ENCODE results near the gene SLC17A3. TPM values are rescaled to one million over a fixed set of nuclear protein-coding genes. Genes with fewer than 3 reads are reported as not detected.
A peak's percentile ranks its signal among the peaks of the same experiment; 100 is the strongest.

The SLC17A3 gene
- total and polyA plus RNA-seq, 2 donors from 2014 or later: 14.0 to 149 TPM

DNA sequence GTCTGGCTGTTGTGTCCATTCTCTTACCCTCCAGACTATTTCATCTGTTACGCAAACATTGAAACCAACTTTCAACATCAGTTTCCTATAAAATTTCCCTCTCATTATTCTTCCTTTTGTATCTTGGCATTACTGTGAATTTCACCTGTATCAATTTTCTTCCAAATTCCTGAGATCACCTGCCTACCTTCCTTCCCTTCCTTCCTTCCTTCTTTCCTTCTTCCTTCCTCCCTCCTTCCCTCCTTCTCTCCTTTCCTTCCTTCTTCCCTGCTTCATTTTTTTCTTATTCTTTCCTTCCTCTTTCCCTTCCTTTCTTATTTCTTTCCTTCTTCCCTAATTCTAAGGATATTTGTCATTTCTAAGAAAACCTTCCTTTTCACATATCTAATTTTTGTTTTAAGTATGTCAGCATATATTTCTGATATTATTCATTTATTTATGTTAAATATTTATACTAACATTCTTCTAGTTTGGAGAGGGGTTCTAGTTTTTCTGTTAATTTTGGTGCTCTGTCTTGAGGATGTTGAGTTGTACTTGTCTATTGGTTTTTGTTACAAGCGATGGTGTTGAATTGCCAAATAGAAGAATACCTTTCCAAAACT, 4.8 kb upstream of the SLC17A3 start:
- Histone ChIP-seq H3K36me3 (ENCODE audit: control insufficient read depth in 2 of 3, insufficient read depth in 3 of 3, low read length in 3 of 3) (no peaks in the 10 kb centered on the region), H3K27me3 (ENCODE audit: control insufficient read depth, insufficient read depth, low read length) (no peaks in the 10 kb centered on the region), H3K27ac (ENCODE audit: low read depth in 2 of 2, low read length in 2 of 2) (no peak overlapping the region), H3K9me3 (ENCODE audit: control insufficient read depth in 2 of 3, insufficient read depth in 1 of 3, low read length in 3 of 3) (no peaks in the 10 kb centered on the region), H3K4me1 (ENCODE audit: control insufficient read depth in 2 of 3, insufficient read depth in 2 of 3, low read depth in 1 of 3, low read length in 3 of 3) (peaks cover 0 to 16% (median 0%) of the 10 kb centered on the region in 3 donors), H3K4me3 (ENCODE audit: low read length in 3 of 3) (no peak overlapping the region), H3K9ac (ENCODE audit: low read length in 3 of 3) (no peak overlapping the region)
- intact Hi-C loops (cut with DNase I): no loop called here
- TF ChIP-seq, protein P1, sequence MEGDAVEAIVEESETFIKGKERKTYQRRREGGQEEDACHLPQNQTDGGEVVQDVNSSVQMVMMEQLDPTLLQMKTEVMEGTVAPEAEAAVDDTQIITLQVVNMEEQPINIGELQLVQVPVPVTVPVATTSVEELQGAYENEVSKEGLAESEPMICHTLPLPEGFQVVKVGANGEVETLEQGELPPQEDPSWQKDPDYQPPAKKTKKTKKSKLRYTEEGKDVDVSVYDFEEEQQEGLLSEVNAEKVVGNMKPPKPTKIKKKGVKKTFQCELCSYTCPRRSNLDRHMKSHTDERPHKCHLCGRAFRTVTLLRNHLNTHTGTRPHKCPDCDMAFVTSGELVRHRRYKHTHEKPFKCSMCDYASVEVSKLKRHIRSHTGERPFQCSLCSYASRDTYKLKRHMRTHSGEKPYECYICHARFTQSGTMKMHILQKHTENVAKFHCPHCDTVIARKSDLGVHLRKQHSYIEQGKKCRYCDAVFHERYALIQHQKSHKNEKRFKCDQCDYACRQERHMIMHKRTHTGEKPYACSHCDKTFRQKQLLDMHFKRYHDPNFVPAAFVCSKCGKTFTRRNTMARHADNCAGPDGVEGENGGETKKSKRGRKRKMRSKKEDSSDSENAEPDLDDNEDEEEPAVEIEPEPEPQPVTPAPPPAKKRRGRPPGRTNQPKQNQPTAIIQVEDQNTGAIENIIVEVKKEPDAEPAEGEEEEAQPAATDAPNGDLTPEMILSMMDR (IDR thresholded peaks at IDR 0.05; ENCODE audit: borderline replicate concordance, extremely low read depth, insufficient read depth): no peak
- DNase-seq (no peak), FAIRE-seq (no peak)

DNA sequence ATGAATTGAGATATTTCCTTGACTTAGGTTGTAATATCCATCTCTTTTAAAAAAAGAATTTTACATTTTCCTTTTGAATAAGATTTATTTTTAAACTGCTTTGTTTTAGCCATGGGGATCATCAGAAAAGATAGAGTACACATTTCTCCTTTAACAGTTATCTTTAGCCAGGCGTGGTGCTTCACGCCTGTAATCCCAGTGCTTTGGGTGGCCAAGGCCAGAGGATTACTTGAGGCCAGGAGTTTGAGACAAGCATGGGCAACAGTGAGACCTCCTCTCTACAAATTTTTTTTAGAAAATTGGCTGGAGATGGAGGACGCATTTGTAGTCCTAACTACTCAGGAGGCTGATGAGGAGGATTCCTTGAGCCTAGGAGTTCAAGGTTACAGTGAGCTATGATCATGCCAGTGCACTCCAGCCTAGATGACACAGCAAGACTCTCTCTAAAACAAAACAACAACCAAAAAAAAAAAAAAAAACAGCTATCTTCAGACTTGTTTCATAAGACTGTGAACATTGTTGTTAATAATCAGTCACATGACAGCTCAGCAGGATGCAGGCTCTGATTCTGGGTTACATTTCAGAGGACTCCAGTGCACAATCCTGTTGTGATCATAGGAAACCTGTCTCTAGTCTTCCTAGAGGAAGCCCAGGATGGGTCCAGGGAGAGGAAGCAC, 2.0 kb upstream of the SLC17A3 start:
- Histone ChIP-seq H3K9me3 (ENCODE audit: control insufficient read depth in 2 of 3, insufficient read depth in 1 of 3, low read length in 3 of 3) (no peaks in the 10 kb centered on the region), H3K27ac (ENCODE audit: low read depth in 2 of 2, low read length in 2 of 2) (peak overlapping the region; percentile 71 to 83), H3K4me1 (ENCODE audit: control insufficient read depth in 2 of 3, insufficient read depth in 2 of 3, low read depth in 1 of 3, low read length in 3 of 3) (peaks cover 0 to 16% (median 0%) of the 10 kb centered on the region in 3 donors), H3K27me3 (ENCODE audit: control insufficient read depth, insufficient read depth, low read length) (no peaks in the 10 kb centered on the region), H3K4me3 (ENCODE audit: low read length in 3 of 3) (no peak overlapping the region), H3K9ac (ENCODE audit: low read length in 3 of 3) (no peak overlapping the region), H3K36me3 (ENCODE audit: control insufficient read depth in 2 of 3, insufficient read depth in 3 of 3, low read length in 3 of 3) (no peaks in the 10 kb centered on the region)
- DNase-seq (no peak), FAIRE-seq (no peak)
- TF ChIP-seq, protein P1 (IDR thresholded peaks at IDR 0.05; ENCODE audit: borderline replicate concordance, extremely low read depth, insufficient read depth): no peak
- intact Hi-C loops (cut with DNase I): no loop called here

DNA sequence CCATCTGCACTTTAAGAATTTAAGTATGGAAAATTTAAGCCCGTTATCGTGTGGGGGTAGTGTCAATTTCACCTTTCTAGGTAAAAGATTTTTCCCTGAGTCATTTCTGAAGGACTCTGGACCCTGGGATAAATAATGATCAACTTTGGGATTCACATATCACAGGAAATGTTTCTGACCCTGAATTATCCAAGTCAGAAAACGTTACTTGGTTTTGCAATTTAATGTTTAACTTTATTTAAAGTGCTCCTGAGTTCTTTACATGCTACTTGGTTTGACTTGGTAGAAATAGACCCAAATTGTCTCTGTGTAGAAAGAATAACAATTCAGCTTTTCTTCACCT, 1.5 kb upstream of the SLC17A3 start:
- Histone ChIP-seq H3K27me3 (ENCODE audit: control insufficient read depth, insufficient read depth, low read length) (no peaks in the 10 kb centered on the region), H3K9ac (ENCODE audit: low read length in 3 of 3) (peak overlapping the region in 1 of 3 donors; percentile 14), H3K36me3 (ENCODE audit: control insufficient read depth in 2 of 3, insufficient read depth in 3 of 3, low read length in 3 of 3) (no peaks in the 10 kb centered on the region), H3K9me3 (ENCODE audit: control insufficient read depth in 2 of 3, insufficient read depth in 1 of 3, low read length in 3 of 3) (no peaks in the 10 kb centered on the region), H3K27ac (ENCODE audit: low read depth in 2 of 2, low read length in 2 of 2) (peak overlapping the region in 1 of 2 donors; percentile 62), H3K4me1 (ENCODE audit: control insufficient read depth in 2 of 3, insufficient read depth in 2 of 3, low read depth in 1 of 3, low read length in 3 of 3) (peaks cover 0 to 14% (median 0%) of the 10 kb centered on the region in 3 donors), H3K4me3 (ENCODE audit: low read length in 3 of 3) (no peak overlapping the region)
- intact Hi-C loops (cut with DNase I): no loop called here
- TF ChIP-seq, protein P1 (IDR thresholded peaks at IDR 0.05; ENCODE audit: borderline replicate concordance, extremely low read depth, insufficient read depth): no peak
- FAIRE-seq (peak; percentile 37), DNase-seq (peak in 1 of 5 donors; percentile 14)

All from kidney (tissue), 14 donors.